Keratinocyte (primary cell): Measurements from ENCODE around the gene FCER1A.

Source experiments
- CTCF ChIP-seq, 3 experiments: IDR thresholded peaks in 1 of 3; conservative IDR thresholded peaks in 1 of 3; optimal IDR thresholded peaks in 1 of 3; 2 replicates in 2 of 3; 3 replicates in 1 of 3; pipeline versions ENCODE3 to v1.5.1; 2011; ENCODE audit warnings: low read length in 3 of 3, mild to moderate bottlenecking in 3 of 3, moderate library complexity in 2 of 3, control low read depth in 1 of 3, inconsistent platforms in 1 of 3; ENCODE audit not compliant: insufficient read depth in 2 of 3; ENCODE audit errors: extremely low read depth in 1 of 3
- EZH2 ChIP-seq: IDR thresholded peaks from one replicate; pipeline ENCODE4 v1.6.1; 2012; ENCODE audit warnings: inconsistent platforms, mild to moderate bottlenecking, low read length, moderate library complexity

DNA sequence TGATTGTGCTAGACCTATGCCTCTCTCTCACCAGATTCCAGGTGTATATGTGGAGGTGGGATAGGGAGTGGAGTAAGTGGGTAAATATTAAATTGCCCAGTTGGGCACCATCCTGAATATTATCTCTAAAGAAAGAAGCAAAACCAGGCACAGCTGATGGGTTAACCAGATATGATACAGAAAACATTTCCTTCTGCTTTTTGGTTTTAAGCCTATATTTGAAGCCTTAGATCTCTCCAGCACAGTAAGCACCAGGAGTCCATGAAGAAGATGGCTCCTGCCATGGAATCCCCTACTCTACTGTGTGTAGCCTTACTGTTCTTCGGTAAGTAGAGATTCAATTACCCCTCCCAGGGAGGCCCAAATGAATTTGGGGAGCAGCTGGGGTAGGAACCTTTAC, at the start of gene FCER1A:
- TF ChIP-seq CTCF (optimal IDR thresholded peaks at IDR 0.05 in 1 of 3, IDR thresholded peaks at IDR 0.05 in 1 of 3, conservative IDR thresholded peaks at IDR 0.05 in 1 of 3; ENCODE audit: extremely low read depth in 1 of 3, insufficient read depth in 2 of 3, low read length in 3 of 3) (no peak), EZH2 (no peak)
